Mesenchymal stem cell (in vitro differentiated cells and primary cell): ENCODE results near the gene KRTAP9-8.
"Not testable (repeated sequence)": the region's sequence is repeated elsewhere in the genome, so short reads cannot be mapped to it uniquely, and the experiment has no call there.

ENCODE experiments used
- DNase-seq: peaks from one replicate; pipeline ENCODE4 v3.0.0-alpha.2; 2013
- H2AFZ ChIP-seq: one replicate; pipeline ENCODE4 v1.6.1; 2013; ENCODE audit warnings: low read depth, mild to moderate bottlenecking, control low read depth, inconsistent platforms, low read length, moderate library complexity
- H2AK5ac ChIP-seq: 2 replicates; pipeline ENCODE4 v1.6.1; 2013; ENCODE audit warnings: low read length, moderate library complexity, mild to moderate bottlenecking, inconsistent platforms; ENCODE audit not compliant: severe bottlenecking
- H2BK120ac ChIP-seq: one replicate; pipeline ENCODE4 v1.6.1; 2013; ENCODE audit warnings: low read depth, mild to moderate bottlenecking, inconsistent platforms, low read length, moderate library complexity
- H2BK12ac ChIP-seq, 2 experiments: one replicate each; pipeline ENCODE4 v1.6.1; 2013; ENCODE audit warnings: inconsistent platforms in 2 of 2, low read length in 2 of 2, mild to moderate bottlenecking in 2 of 2, moderate library complexity in 2 of 2, control low read depth in 1 of 2
- H2BK15ac ChIP-seq: one replicate; pipeline ENCODE4 v1.6.1; 2013; ENCODE audit warnings: mild to moderate bottlenecking, low read depth, inconsistent platforms; ENCODE audit not compliant: poor library complexity, severe bottlenecking
- H2BK5ac ChIP-seq: 2 replicates; pipeline ENCODE4 v1.6.1; 2013; ENCODE audit warnings: low read depth, mild to moderate bottlenecking, low read length, control low read depth, inconsistent platforms; ENCODE audit not compliant: poor library complexity, severe bottlenecking
- H3K14ac ChIP-seq, 2 experiments: one replicate each; pipeline ENCODE4 v1.6.1; 2013; ENCODE audit warnings: inconsistent platforms in 2 of 2, low read length in 2 of 2, control low read depth in 1 of 2, mild to moderate bottlenecking in 1 of 2, moderate library complexity in 1 of 2
- H3K18ac ChIP-seq, 2 experiments: one replicate each; pipeline ENCODE4 v1.6.1; 2013; ENCODE audit warnings: inconsistent platforms in 2 of 2, low read length in 2 of 2, control low read depth in 1 of 2, low read depth in 1 of 2, mild to moderate bottlenecking in 1 of 2
- H3K23ac ChIP-seq, 2 experiments: one replicate each; pipeline ENCODE4 v1.6.1; 2013; ENCODE audit warnings: inconsistent platforms in 2 of 2, low read length in 2 of 2, mild to moderate bottlenecking in 2 of 2, moderate library complexity in 2 of 2, control low read depth in 1 of 2
- H3K27ac ChIP-seq: 2 replicates; pipeline ENCODE4 v1.5.1; 2013; ENCODE audit warnings: mild to moderate bottlenecking, moderate library complexity, low read length, control low read depth, inconsistent platforms; ENCODE audit not compliant: poor library complexity, severe bottlenecking
- H3K27me3 ChIP-seq, 2 experiments: 2 replicates each; pipeline versions ENCODE4 v1.6.1 to v1.7.0; 2013; ENCODE audit warnings: low read length in 2 of 2, mild to moderate bottlenecking in 2 of 2, moderate library complexity in 2 of 2, control low read depth in 1 of 2, inconsistent platforms in 1 of 2; ENCODE audit not compliant: control insufficient read depth in 1 of 2, insufficient read depth in 1 of 2
- H3K36me3 ChIP-seq, 2 experiments: 2 replicates each; pipeline versions ENCODE4 v1.6.1 to v1.7.0; 2013; ENCODE audit warnings: low read length in 2 of 2, control low read depth in 1 of 2, inconsistent platforms in 1 of 2, low read depth in 1 of 2, mild to moderate bottlenecking in 1 of 2; ENCODE audit not compliant: insufficient read depth in 2 of 2, control insufficient read depth in 1 of 2
- H3K4ac ChIP-seq, 2 experiments: one replicate each; pipeline ENCODE4 v1.6.1; 2013; ENCODE audit warnings: inconsistent platforms in 2 of 2, low read length in 2 of 2, mild to moderate bottlenecking in 2 of 2, moderate library complexity in 2 of 2, control low read depth in 1 of 2, low read depth in 1 of 2
- H3K4me1 ChIP-seq: 2 replicates; pipeline ENCODE4 v1.6.1; 2013; ENCODE audit warnings: low read depth, low read length, control low read depth; ENCODE audit not compliant: control insufficient read depth, insufficient read depth
- H3K4me2 ChIP-seq: 2 replicates; pipeline ENCODE4 v1.6.1; 2013; ENCODE audit warnings: low read length, mild to moderate bottlenecking, inconsistent platforms; ENCODE audit not compliant: poor library complexity, severe bottlenecking
- H3K4me3 ChIP-seq, 2 experiments: 2 replicates each; pipeline versions ENCODE4 v1.5.1 to v1.7.0; 2013; ENCODE audit warnings: low read length in 2 of 2, mild to moderate bottlenecking in 2 of 2, control low read depth in 1 of 2, low read depth in 1 of 2; ENCODE audit not compliant: insufficient read depth in 1 of 2
- H3K79me1 ChIP-seq: replicated peaks from 2 replicates; pipeline ENCODE4 v1.6.1; 2013; ENCODE audit warnings: mild to moderate bottlenecking, control low read depth, low read length, inconsistent platforms; ENCODE audit not compliant: poor library complexity, severe bottlenecking
- H3K9ac ChIP-seq: 2 replicates; pipeline ENCODE4 v1.7.0; 2013; ENCODE audit warnings: mild to moderate bottlenecking, low read length, moderate library complexity
- H3K9me3 ChIP-seq: 2 replicates; pipeline ENCODE4 v1.7.0; 2013; ENCODE audit warnings: mild to moderate bottlenecking, low read length; ENCODE audit not compliant: control insufficient read depth
- H4K8ac ChIP-seq: one replicate; pipeline ENCODE4 v1.6.1; 2013; ENCODE audit warnings: inconsistent platforms, mild to moderate bottlenecking, low read length, moderate library complexity
- H4K91ac ChIP-seq: one replicate; pipeline ENCODE4 v1.6.1; 2013; ENCODE audit warnings: mild to moderate bottlenecking, low read length, inconsistent platforms
- WGBS: methylation state at CpG from one replicate; pipeline ENCODE4 v1.1.7; 2013; ENCODE audit warnings: mixed read lengths; 5-methylcytosine and 5-hydroxymethylcytosine counted together

KRTAP9-8 gene

GRCh38 chr17:41265078-41265477 is 27.3 kb downstream of the KRTAP9-8 start, which contains the start of gene KRTAP9-6:
TSS of gene KRTAP9-6 (plus strand) at chr17:41265378. CDS start at chr17:41265378, 0 bp downstream.
- 64% methylated on average over 2 of the region's 2 CpGs for WGBS
- H3K4me1 ChIP-seq: no peaks in the 10 kb centered on the region
- DNase-seq: no peak

GRCh38 chr17:41267711-41268110 is 29.9 kb downstream of the KRTAP9-8 start:
- no peaks in the 10 kb centered on the region for H3K36me3 ChIP-seq
- no peak for DNase-seq
- no peaks in the 10 kb centered on the region for H3K9me3 ChIP-seq
- no peak overlapping the region for H3K9ac ChIP-seq
- no peak overlapping the region for H2AK5ac ChIP-seq
- no peak overlapping the region for H4K91ac ChIP-seq
- WGBS: no CpG with 5 or more reads among the region's 3 CpGs
- no peak overlapping the region for H3K18ac ChIP-seq
- H2BK5ac ChIP-seq: no peak overlapping the region
- H3K4me2 ChIP-seq: no peak overlapping the region
- no peak overlapping the region for H3K4me3 ChIP-seq
- no peak overlapping the region for H2BK120ac ChIP-seq
- H2BK12ac ChIP-seq: no peak overlapping the region
- no peak overlapping the region for H4K8ac ChIP-seq
- H3K27ac ChIP-seq: no peak overlapping the region
- H3K4ac ChIP-seq: no peak overlapping the region
- no peak overlapping the region for H3K14ac ChIP-seq
- no peaks in the 10 kb centered on the region for H3K79me1 ChIP-seq
- no peaks in the 10 kb centered on the region for H3K4me1 ChIP-seq
- no peak overlapping the region for H3K23ac ChIP-seq
- peaks cover 0 to 21% of the 10 kb centered on the region in 2 experiments for H3K27me3 ChIP-seq
- H2AFZ ChIP-seq: no peak overlapping the region
- no peak overlapping the region for H2BK15ac ChIP-seq

More at GRCh38 chr17:41265078-41265477, 27.3 kb downstream of the KRTAP9-8 start, which contains the start of gene KRTAP9-6:
- Histone ChIP-seq H4K8ac (no peak within 1 kb of the TSS), H3K14ac (no peak within 1 kb of the TSS), H2BK12ac (no peak within 1 kb of the TSS), H2BK15ac (no peak within 1 kb of the TSS), H4K91ac (no peak within 1 kb of the TSS), H3K4me2 (no peak within 1 kb of the TSS), H3K9me3 (no peaks in the 10 kb centered on the region), H2AFZ (no peak within 1 kb of the TSS), H3K18ac (no peak within 1 kb of the TSS), H3K36me3 (no peaks in the 10 kb centered on the region), H3K9ac (no peak within 1 kb of the TSS), H3K27ac (no peak within 1 kb of the TSS), H3K4me3 (no peak within 1 kb of the TSS), H2BK5ac (no peak within 1 kb of the TSS), H3K79me1 (no peaks in the 10 kb centered on the region), H2AK5ac (no peak within 1 kb of the TSS), H3K4ac (no peak within 1 kb of the TSS), H3K27me3 (peaks cover 0 to 22% of the 10 kb centered on the region in 2 experiments), H2BK120ac (no peak within 1 kb of the TSS), H3K23ac (no peak within 1 kb of the TSS)

GRCh38 chr17:41271323-41271722 is 33.5 kb downstream of the KRTAP9-8 start:
- H3K9me3 ChIP-seq, H3K4me2 ChIP-seq, H3K18ac ChIP-seq, H3K23ac ChIP-seq, H2BK15ac ChIP-seq, H3K9ac ChIP-seq, H3K4me1 ChIP-seq, H4K91ac ChIP-seq, H4K8ac ChIP-seq, H3K27ac ChIP-seq, H3K14ac ChIP-seq, H3K4me3 ChIP-seq, H2BK120ac ChIP-seq, H2AK5ac ChIP-seq, H3K27me3 ChIP-seq, H3K4ac ChIP-seq, DNase-seq, H2AFZ ChIP-seq, H3K79me1 ChIP-seq, H3K36me3 ChIP-seq, H2BK5ac ChIP-seq, H2BK12ac ChIP-seq: not testable (repeated sequence)
- WGBS: no CpG with 5 or more reads among the region's 1 CpG

- H3K9me3 ChIP-seq: no peaks in the 10 kb centered on the region
- peaks cover 0 to 9% of the 10 kb centered on the region in 2 experiments for H3K27me3 ChIP-seq
- no peak overlapping the region for H2BK120ac ChIP-seq
- peaks cover 3% of the 10 kb centered on the region for H3K4me1 ChIP-seq
- no peak overlapping the region for H3K4me2 ChIP-seq
- H3K4me3 ChIP-seq: no peak overlapping the region
- no peaks in the 10 kb centered on the region for H3K36me3 ChIP-seq
- H3K79me1 ChIP-seq: no peaks in the 10 kb centered on the region
- no peak overlapping the region for H3K14ac ChIP-seq
- WGBS: no CpG with 5 or more reads among the region's 1 CpG
- H4K91ac ChIP-seq: no peak overlapping the region
- no peak overlapping the region for H3K18ac ChIP-seq
- no peak overlapping the region for H2AK5ac ChIP-seq
- no peak overlapping the region for H2BK12ac ChIP-seq
- no peak overlapping the region for H4K8ac ChIP-seq
- no peak overlapping the region for H3K27ac ChIP-seq
- no peak overlapping the region for H3K9ac ChIP-seq
- H2AFZ ChIP-seq: no peak overlapping the region
- H2BK15ac ChIP-seq: no peak overlapping the region
- DNase-seq: no peak
- no peak overlapping the region for H2BK5ac ChIP-seq
- H3K23ac ChIP-seq: no peak overlapping the region
- H3K4ac ChIP-seq: no peak overlapping the region
Observed at GRCh38 chr17:41271858-41272257, 34.1 kb downstream of the KRTAP9-8 start.
